Osteocyte (in vitro differentiated cells): ENCODE results near the gene NCL. TPM values are rescaled to one million over a fixed set of nuclear protein-coding genes. Genes with fewer than 3 reads are reported as not detected.
"Not testable (repeated sequence)": the region's sequence is repeated elsewhere in the genome, so short reads cannot be mapped to it uniquely, and the experiment has no call there.

Experiments used
- DNase-seq: peaks from one replicate; pipeline ENCODE4 v3.0.0; 2021; ENCODE audit warnings: mixed read lengths; ENCODE audit not compliant: unreplicated experiment; ENCODE audit errors: extremely low spot score
- H3K27ac Mint-ChIP-seq: one replicate; pipeline ENCODE4 v1.8.0; 2021; ENCODE audit warnings: mild to moderate bottlenecking, mixed read lengths; ENCODE audit not compliant: unreplicated experiment
- H3K27me3 Mint-ChIP-seq: one replicate; pipeline ENCODE4 v1.8.0; 2021; ENCODE audit warnings: mixed read lengths; ENCODE audit not compliant: unreplicated experiment
- H3K36me3 Mint-ChIP-seq: one replicate; pipeline ENCODE4 v1.8.0; 2021; ENCODE audit warnings: mixed read lengths; ENCODE audit not compliant: unreplicated experiment
- H3K4me1 Mint-ChIP-seq: one replicate; pipeline ENCODE4 v1.8.0; 2021; ENCODE audit warnings: mixed read lengths; ENCODE audit not compliant: unreplicated experiment
- H3K4me3 Mint-ChIP-seq: one replicate; pipeline ENCODE4 v1.8.0; 2021; ENCODE audit warnings: mild to moderate bottlenecking, moderate library complexity, mixed read lengths; ENCODE audit not compliant: unreplicated experiment
- H3K9me3 Mint-ChIP-seq: one replicate; pipeline ENCODE4 v1.8.0; 2021; ENCODE audit warnings: mixed read lengths; ENCODE audit not compliant: unreplicated experiment
- CTCF ChIP-seq: fragments of 200-600 bp; sonication (generic); IDR thresholded peaks from 2 replicates; pipeline ENCODE4 v1.5.0; 2021; ENCODE audit warnings: antibody characterized with exemption, mild to moderate bottlenecking, moderate library complexity
- total RNA-seq: library from RNA; stranded (reverse); gene quantifications from 2 replicates; pipeline ENCODE4 v1.2.1, GENCODE V29; 2021

The NCL gene
- total RNA-seq, 1 donor from 2014 or later, result 421 TPM

- Mint-ChIP-seq H3K4me3 (peak overlapping the region; percentile 68), H3K9me3 (peaks cover 4% of the 10 kb centered on the region), H3K4me1 (peaks cover 24% of the 10 kb centered on the region), H3K27ac (no peak overlapping the region), H3K36me3 (no peaks in the 10 kb centered on the region), H3K27me3 (no peaks in the 10 kb centered on the region)
- peak; percentile 95 for DNase-seq
- peak; percentile 93 for TF ChIP-seq CTCF
Measured at GRCh38 chr2:231411831-231412617, 52.3 kb downstream of the NCL start.

DNA sequence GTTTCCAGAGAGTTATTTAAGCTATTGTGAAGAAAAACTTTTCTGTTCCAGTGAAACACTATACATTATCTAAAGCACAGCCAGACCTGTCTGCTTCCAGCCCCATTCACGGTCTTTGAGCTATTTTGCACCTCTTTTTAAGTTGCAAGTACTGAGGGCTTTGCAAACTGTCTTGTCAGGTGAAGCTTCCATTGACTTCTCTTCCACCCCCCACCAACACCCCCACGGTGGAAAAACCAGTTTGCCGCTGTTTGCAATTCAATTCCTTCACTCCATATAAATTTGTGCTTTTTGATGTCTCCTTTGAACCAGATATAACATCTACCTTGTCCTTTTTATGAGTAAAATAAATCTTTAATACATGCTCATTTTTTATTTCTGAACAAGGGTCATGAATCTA, 53.0 kb downstream of the NCL start:
- H3K27ac Mint-ChIP-seq, result no peak overlapping the region
- no peak for TF ChIP-seq CTCF

DNA sequence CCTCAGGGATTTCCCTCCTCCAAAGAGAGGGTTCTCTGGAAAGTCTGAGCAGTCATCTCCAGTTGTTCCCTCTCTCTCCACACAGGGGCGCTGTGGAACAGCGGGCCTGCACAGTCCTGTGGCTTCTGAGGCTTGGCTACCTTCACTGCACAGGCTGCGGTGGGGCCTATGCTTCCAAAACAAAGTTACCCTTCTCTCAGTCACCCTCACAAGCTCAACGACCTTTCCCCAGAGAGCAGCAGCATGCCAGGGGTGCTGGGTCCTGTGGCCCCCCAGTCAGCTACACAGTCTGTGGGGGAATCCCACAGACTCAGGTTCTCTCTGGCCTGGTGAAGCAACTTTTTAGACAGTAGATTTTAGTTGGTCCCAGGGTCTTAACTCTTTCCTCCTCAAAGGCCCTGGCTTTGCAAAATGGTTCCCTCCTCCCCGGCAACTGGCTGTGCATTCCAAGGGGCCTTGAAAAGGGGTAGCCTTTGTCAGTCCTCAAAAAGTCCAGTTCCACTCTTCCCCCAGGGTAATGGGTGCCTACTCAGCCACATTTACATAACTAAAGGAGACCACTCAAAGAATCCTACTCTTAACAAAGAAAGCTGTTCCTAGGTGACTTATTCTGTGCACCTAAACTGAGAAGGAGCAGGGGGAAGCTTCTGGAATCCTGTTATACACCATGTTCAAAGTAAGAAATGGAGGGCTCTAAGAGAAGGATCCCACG, 53.8 kb downstream of the NCL start:
- H3K4me3 Mint-ChIP-seq, result no peak overlapping the region
- H3K36me3 Mint-ChIP-seq, result no peaks in the 10 kb centered on the region

More for the DNA sequence above, 53.0 kb downstream of the NCL start:
- no peak for DNase-seq
- Mint-ChIP-seq H3K4me1 (peaks cover 28% of the 10 kb centered on the region), H3K4me3 (peak overlapping the region; percentile 62), H3K27me3 (no peaks in the 10 kb centered on the region), H3K9me3 (peaks cover 4% of the 10 kb centered on the region), H3K36me3 (no peaks in the 10 kb centered on the region)

DNA sequence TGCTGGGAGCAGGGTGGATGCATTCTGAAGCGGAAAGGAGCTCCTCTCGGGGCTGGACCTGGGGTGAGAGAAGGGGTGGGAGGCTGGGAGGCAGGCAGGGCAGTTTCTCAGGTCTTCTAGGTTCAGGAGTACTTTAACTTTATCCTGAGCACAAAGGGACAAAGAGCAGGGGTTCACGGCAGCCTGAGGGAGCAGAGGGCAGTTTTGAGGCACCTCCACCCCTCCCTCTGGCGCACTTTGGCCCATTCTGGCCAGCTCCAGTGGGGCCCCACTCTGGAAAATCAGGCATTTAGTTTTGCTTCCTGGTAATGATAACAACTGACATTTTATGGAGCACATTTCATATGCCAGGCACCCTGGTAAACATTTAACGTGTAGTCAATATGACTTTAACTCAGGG, 54.5 kb downstream of the NCL start:
- H3K4me1 Mint-ChIP-seq, result peaks cover 29% of the 10 kb centered on the region
- no peaks in the 10 kb centered on the region for H3K27me3 Mint-ChIP-seq
- H3K4me3 Mint-ChIP-seq, result no peak overlapping the region
- no peak for TF ChIP-seq CTCF
- DNase-seq, result no peak
- no peak overlapping the region for H3K27ac Mint-ChIP-seq
- peaks cover 4% of the 10 kb centered on the region for H3K9me3 Mint-ChIP-seq
- no peaks in the 10 kb centered on the region for H3K36me3 Mint-ChIP-seq

More for the DNA sequence above, 53.8 kb downstream of the NCL start:
- peaks cover 33% of the 10 kb centered on the region for H3K4me1 Mint-ChIP-seq
- peaks cover 4% of the 10 kb centered on the region for H3K9me3 Mint-ChIP-seq
- DNase-seq, result no peak
- no peaks in the 10 kb centered on the region for H3K27me3 Mint-ChIP-seq
- TF ChIP-seq CTCF, result peak; percentile 45
- H3K27ac Mint-ChIP-seq, result no peak overlapping the region

DNA sequence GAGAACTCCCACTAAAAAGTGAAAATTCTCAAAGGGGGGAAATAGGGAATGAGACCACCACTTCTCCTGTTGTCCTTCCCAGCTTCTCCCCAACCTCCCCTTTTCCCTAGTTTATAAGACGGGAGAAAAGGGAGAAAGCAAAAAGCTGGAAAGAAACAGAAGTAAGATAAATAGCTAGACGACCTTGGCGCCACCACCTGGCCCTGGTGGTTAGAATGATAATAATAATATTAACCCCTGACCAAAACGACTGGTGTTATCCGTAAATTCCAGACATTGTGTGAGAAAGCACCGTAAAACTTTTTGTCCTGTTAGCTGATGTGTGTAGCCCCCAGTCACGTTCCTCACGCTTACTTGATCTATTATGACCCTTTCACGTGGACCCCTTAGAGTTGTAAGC, 56.0 kb downstream of the NCL start:
- not testable (repeated sequence) for H3K27ac Mint-ChIP-seq, H3K9me3 Mint-ChIP-seq, H3K4me3 Mint-ChIP-seq, H3K36me3 Mint-ChIP-seq, DNase-seq, H3K27me3 Mint-ChIP-seq
- H3K4me1 Mint-ChIP-seq, result peaks cover 26% of the 10 kb centered on the region

DNA sequence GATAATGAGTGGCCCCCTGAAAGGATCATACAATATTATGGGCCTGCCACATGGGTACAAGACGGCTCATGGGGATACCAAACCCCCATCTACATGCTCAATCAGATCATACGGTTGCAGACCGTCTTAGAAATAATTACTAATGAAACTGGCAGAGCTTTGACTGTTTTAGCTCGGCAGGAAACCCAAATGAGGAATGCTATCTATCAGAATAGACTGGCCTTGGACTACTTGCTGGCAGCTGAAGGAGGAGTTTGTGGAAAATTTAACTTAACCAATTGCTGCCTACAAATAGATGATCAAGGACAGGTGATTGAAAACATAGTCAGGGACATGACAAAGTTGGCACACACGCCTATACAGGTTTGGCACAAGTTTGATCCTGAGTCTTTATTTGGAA, 56.6 kb downstream of the NCL start:
- H3K27me3 Mint-ChIP-seq, H3K27ac Mint-ChIP-seq: not testable (repeated sequence)

More for the DNA sequence above, 56.6 kb downstream of the NCL start:
- not testable (repeated sequence) for H3K36me3 Mint-ChIP-seq, DNase-seq, H3K9me3 Mint-ChIP-seq, H3K4me3 Mint-ChIP-seq
- H3K4me1 Mint-ChIP-seq, result peaks cover 21% of the 10 kb centered on the region
